Astrocyte (in vitro differentiated cells and primary cell): ENCODE data around the gene OXTR.

Source experiments
- EZH2 ChIP-seq: IDR thresholded peaks from 2 replicates; pipeline ENCODE4 v1.6.1; 2012; ENCODE audit warnings: mild to moderate bottlenecking, low read length, inconsistent platforms; ENCODE audit not compliant: insufficient read depth
- TF ChIP-seq, protein P1 (sequence below): IDR thresholded peaks from 2 replicates; pipeline ENCODE4 v1.5.1; 2011; ENCODE audit warnings: low read depth, mild to moderate bottlenecking, inconsistent platforms, low read length, moderate library complexity; ENCODE audit not compliant: insufficient read depth

DNA sequence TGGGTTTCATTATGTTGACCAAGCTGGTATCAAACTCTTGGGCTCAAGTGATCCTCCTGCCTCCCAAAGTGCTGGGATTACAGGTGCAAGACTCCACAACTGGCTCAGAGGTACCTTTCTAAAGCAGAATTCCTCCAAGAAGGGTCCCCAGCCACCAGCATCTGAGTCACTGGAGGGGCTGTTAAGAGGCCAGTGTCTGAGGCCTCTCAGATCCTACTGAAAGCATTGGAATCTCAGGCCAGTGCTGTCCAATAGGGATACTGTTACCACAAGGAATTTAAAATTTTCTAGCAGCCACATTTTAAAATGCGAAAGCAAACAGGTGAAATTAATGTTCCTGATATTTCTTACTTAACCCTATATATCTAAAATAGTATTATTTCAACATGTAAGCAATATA lies 34.5 kb downstream of the OXTR start:
- TF ChIP-seq, protein P1, sequence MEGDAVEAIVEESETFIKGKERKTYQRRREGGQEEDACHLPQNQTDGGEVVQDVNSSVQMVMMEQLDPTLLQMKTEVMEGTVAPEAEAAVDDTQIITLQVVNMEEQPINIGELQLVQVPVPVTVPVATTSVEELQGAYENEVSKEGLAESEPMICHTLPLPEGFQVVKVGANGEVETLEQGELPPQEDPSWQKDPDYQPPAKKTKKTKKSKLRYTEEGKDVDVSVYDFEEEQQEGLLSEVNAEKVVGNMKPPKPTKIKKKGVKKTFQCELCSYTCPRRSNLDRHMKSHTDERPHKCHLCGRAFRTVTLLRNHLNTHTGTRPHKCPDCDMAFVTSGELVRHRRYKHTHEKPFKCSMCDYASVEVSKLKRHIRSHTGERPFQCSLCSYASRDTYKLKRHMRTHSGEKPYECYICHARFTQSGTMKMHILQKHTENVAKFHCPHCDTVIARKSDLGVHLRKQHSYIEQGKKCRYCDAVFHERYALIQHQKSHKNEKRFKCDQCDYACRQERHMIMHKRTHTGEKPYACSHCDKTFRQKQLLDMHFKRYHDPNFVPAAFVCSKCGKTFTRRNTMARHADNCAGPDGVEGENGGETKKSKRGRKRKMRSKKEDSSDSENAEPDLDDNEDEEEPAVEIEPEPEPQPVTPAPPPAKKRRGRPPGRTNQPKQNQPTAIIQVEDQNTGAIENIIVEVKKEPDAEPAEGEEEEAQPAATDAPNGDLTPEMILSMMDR: no peak
- no peak for TF ChIP-seq EZH2
